GM12892 (cell line): ENCODE measurements around the gene SMIM12.

Experiments used
- DNase-seq: peaks from one replicate; pipeline ENCODE4 v3.0.0; 2011; ENCODE audit not compliant: insufficient read length
- FAIRE-seq: peaks from 2 replicates; lab custom pipeline; 2011; peaks lifted over from hg19 to GRCh38; lab: Jason Lieb, UNC
- POLR2A ChIP-seq: IDR thresholded peaks from 2 replicates; pipeline ENCODE4 v1.6.1; 2011; ENCODE audit warnings: low read depth, low read length, control low read depth
- POLR2AphosphoS5 ChIP-seq: IDR thresholded peaks from 2 replicates; pipeline ENCODE4 v1.6.1; 2011; ENCODE audit warnings: low read depth, low read length, control low read depth
- TAF1 ChIP-seq: IDR thresholded peaks from 2 replicates; pipeline ENCODE4 v1.6.1; 2011; ENCODE audit warnings: low read depth, mild to moderate bottlenecking, control low read depth, low read length, borderline replicate concordance

Gene SMIM12

GRCh38 chr1:34871443-34872132 is 12.0 kb upstream of the SMIM12 start:
- no peak for FAIRE-seq
- DNase-seq: no peak
- TF ChIP-seq TAF1 (no peak), POLR2A (no peak), POLR2AphosphoS5 (no peak)

- DNase-seq: no peak
- no peak for FAIRE-seq
- no peak for TF ChIP-seq POLR2A
Observed at GRCh38 chr1:34870395-34870794, 10.8 kb upstream of the SMIM12 start.

GRCh38 chr1:34869760-34870159 is 10.2 kb upstream of the SMIM12 start:
- no peak for FAIRE-seq
- no peak for TF ChIP-seq POLR2A
- no peak for TF ChIP-seq POLR2AphosphoS5
- no peak for TF ChIP-seq TAF1
- no peak for DNase-seq

- FAIRE-seq: no peak
Observed at GRCh38 chr1:34868230-34869049, 8.9 kb upstream of the SMIM12 start.

GRCh38 chr1:34867415-34867814 is 7.9 kb upstream of the SMIM12 start:
- TF ChIP-seq POLR2AphosphoS5: no peak
- TF ChIP-seq TAF1: no peak
- no peak for TF ChIP-seq POLR2A
- DNase-seq (no peak), FAIRE-seq (no peak)

More at GRCh38 chr1:34868230-34869049, 8.9 kb upstream of the SMIM12 start:
- no peak for TF ChIP-seq POLR2AphosphoS5
- no peak for TF ChIP-seq POLR2A
- no peak for TF ChIP-seq TAF1
- no peak for DNase-seq

- FAIRE-seq (peak; percentile 14), DNase-seq (no peak)
- TF ChIP-seq POLR2AphosphoS5 (no peak), TAF1 (no peak), POLR2A (no peak)
Observed at GRCh38 chr1:34866762-34867109, 7.2 kb upstream of the SMIM12 start.

- FAIRE-seq: peak; percentile 91
- DNase-seq: peak; percentile 88
- TF ChIP-seq TAF1 (0 out of 2 replicates have a peak, but pooled peaks have one; percentile 33), POLR2A (peak; percentile 79), POLR2AphosphoS5 (no peak)
Observed at GRCh38 chr1:34865981-34866761, 6.6 kb upstream of the SMIM12 start.

- DNase-seq (no peak), FAIRE-seq (peak; percentile 36)
- no peak for TF ChIP-seq TAF1
- TF ChIP-seq POLR2A: no peak
- TF ChIP-seq POLR2AphosphoS5: no peak
Observed at GRCh38 chr1:34865573-34865972, 6.0 kb upstream of the SMIM12 start.

GRCh38 chr1:34864759-34865158 is 5.2 kb upstream of the SMIM12 start:
- DNase-seq (no peak), FAIRE-seq (no peak)
- TF ChIP-seq POLR2A: no peak
- no peak for TF ChIP-seq POLR2AphosphoS5
- no peak for TF ChIP-seq TAF1

- DNase-seq (no peak), FAIRE-seq (no peak)
- TF ChIP-seq POLR2A (no peak), TAF1 (no peak), POLR2AphosphoS5 (no peak)
Observed at GRCh38 chr1:34863501-34863900, 4.0 kb upstream of the SMIM12 start.

- TF ChIP-seq POLR2AphosphoS5 (no peak), TAF1 (no peak), POLR2A (no peak)
- DNase-seq: no peak
Observed at GRCh38 chr1:34858901-34859445, 576 bp downstream of the SMIM12 start.

More at GRCh38 chr1:34858901-34859445, 576 bp downstream of the SMIM12 start:
- no peak for FAIRE-seq
